ENCODE results near the gene PARD3. TPM values are rescaled to one million over a fixed set of nuclear protein-coding genes. Genes with fewer than 3 reads are reported as not detected.

PARD3 gene
- total RNA-seq, 1 donor from 2014 or later, result 98.2 TPM

- TF ChIP-seq CTCF (IDR thresholded peaks at IDR 0.05; ENCODE audit: insufficient read depth, low read length, severe bottlenecking), result no peak
- no peak overlapping the region for H3K4me3 ChIP-seq (ENCODE audit: low read depth, low read length)
- FAIRE-seq, result no peak
- no peak for DNase-seq (ENCODE audit: low read depth)
- no peaks in the 10 kb centered on the region for H3K36me3 ChIP-seq (ENCODE audit: control insufficient read depth, insufficient read depth, low read length)
- H3K27me3 ChIP-seq (ENCODE audit: control insufficient read depth, insufficient read depth, low read length), result no peaks in the 10 kb centered on the region
Observed at GRCh38 chr10:34061841-34062240, 753.3 kb downstream of the PARD3 start.
